Activated naive CD4-positive, alpha-beta T cell treated with anti-CD3 and anti-CD28 coated beads for 36 hours (primary cell): ENCODE data around the gene CLEC11A. TPM values are rescaled to one million over a fixed set of nuclear protein-coding genes. Genes with fewer than 3 reads are reported as not detected.
"Not testable (repeated sequence)": the region's sequence is repeated elsewhere in the genome, so short reads cannot be mapped to it uniquely, and the experiment has no call there.

Experiments used
- CTCF ChIA-PET: fragments of 350-600 bp; sonication (Branson Sonifier 250); formaldehyde crosslinking; loops from one replicate; lab custom pipeline; 2021; ENCODE audit warnings: antibody characterized with exemption; lab: Charles Lee
- DNase-seq: peaks from one replicate; pipeline ENCODE4 v3.0.0-alpha.2; 2020
- H3K27ac Mint-ChIP-seq: one replicate; pipeline ENCODE4 v1.8.0; 2021; ENCODE audit warnings: mild to moderate bottlenecking, mixed read lengths
- H3K27me3 Mint-ChIP-seq: one replicate; pipeline ENCODE4 v1.8.0; 2021; ENCODE audit warnings: low read depth, mixed read lengths
- H3K36me3 Mint-ChIP-seq: one replicate; pipeline ENCODE4 v1.8.0; 2021; ENCODE audit warnings: low read depth, mixed read lengths
- H3K4me1 Mint-ChIP-seq: one replicate; pipeline ENCODE4 v1.8.0; 2021; ENCODE audit warnings: low read depth, mixed read lengths
- H3K4me3 Mint-ChIP-seq: one replicate; pipeline ENCODE4 v1.8.0; 2021; ENCODE audit warnings: mild to moderate bottlenecking, moderate library complexity, mixed read lengths
- H3K9me3 Mint-ChIP-seq: one replicate; pipeline ENCODE4 v1.8.0; 2021; ENCODE audit warnings: mixed read lengths
- intact Hi-C: fragments of 100-400 bp; cut with micrococcal nuclease; formaldehyde crosslinking; loops from one replicate; pipeline ENCODE4 v1.15.1; 2023
- total RNA-seq, 2 experiments: library from RNA; stranded (reverse); gene quantifications; one replicate each; pipeline ENCODE4 v1.2.3, GENCODE V29; 2021

The CLEC11A gene
- total RNA-seq, 2 experiments from 2014 or later: 0.69 to 1.4 TPM

- H3K36me3 Mint-ChIP-seq, H3K9me3 Mint-ChIP-seq, DNase-seq, H3K4me3 Mint-ChIP-seq, H3K27ac Mint-ChIP-seq, H3K4me1 Mint-ChIP-seq, intact Hi-C loops, H3K27me3 Mint-ChIP-seq: not testable (repeated sequence)
- CTCF ChIA-PET: interaction anchor here (1.2 kb wide), 1 partner anchor 28 kb away, joined by 4 read pairs; no protein-coding TSS in a partner anchor
Observed at GRCh38 chr19:50756244-50756643, 33.1 kb downstream of the CLEC11A start.

- H3K27me3 Mint-ChIP-seq, intact Hi-C loops, H3K9me3 Mint-ChIP-seq, H3K27ac Mint-ChIP-seq, CTCF ChIA-PET, H3K4me1 Mint-ChIP-seq, DNase-seq, H3K4me3 Mint-ChIP-seq, H3K36me3 Mint-ChIP-seq: not testable (repeated sequence)
Observed at GRCh38 chr19:50757624-50758023, 34.5 kb downstream of the CLEC11A start.

DNA sequence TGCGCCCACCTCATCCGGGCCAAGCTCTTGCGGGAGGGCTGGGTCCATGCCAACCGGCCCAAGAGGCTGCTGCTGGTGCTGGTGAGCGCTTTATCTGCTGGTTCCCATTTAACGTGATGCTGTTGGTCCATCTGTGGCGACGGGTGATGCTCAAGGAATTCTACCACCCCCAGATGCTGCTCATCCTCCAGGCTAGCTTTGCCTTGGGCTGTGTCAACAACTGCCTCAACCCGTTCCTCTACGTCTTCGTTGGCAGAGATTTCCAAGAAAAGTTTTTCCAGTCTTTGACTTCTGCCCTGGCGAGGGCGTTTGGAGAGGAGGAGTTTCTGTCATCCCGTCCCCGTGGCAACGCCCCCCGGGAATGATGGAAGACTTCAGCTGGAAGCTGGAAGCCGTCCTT, 35.9 kb downstream of the CLEC11A start:
- CTCF ChIA-PET: interaction anchor here (1.6 kb wide), 1 partner anchor 34 kb away, joined by 4 read pairs; no protein-coding TSS in a partner anchor
- H3K9me3 Mint-ChIP-seq, H3K4me1 Mint-ChIP-seq, H3K36me3 Mint-ChIP-seq, H3K27me3 Mint-ChIP-seq, intact Hi-C loops, H3K4me3 Mint-ChIP-seq, H3K27ac Mint-ChIP-seq, DNase-seq: not testable (repeated sequence)

DNA sequence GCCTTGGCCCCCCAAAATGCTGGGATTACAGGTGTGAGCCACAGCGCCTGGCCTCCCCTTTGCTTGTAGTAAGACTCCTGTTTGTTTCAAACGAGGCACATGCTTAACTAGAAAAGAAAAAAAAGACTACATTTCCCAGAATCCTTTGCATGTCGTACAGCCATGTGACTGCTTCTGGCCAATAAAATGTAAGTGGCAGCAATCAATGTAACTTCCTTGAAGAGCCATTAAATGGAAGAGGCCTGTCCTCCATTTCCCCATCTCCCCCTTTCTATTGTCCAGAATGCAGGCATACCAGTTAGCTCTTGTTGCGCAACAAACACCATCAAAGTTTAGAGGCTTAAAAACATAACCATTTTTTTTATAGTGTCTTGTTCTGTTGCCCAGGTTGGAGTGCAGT, 36.7 kb downstream of the CLEC11A start:
- peaks cover 6% of the 10 kb centered on the region for H3K27me3 Mint-ChIP-seq
- H3K27ac Mint-ChIP-seq: no peak overlapping the region
- CTCF ChIA-PET: interaction anchor here (0.6 to 1.6 kb wide), 2 partner anchors 35 to 679 kb away, joined by 3 to 4 read pairs; no protein-coding TSS in a partner anchor
- no peaks in the 10 kb centered on the region for H3K36me3 Mint-ChIP-seq
- H3K4me3 Mint-ChIP-seq: no peak overlapping the region
- no peak for DNase-seq
- no peaks in the 10 kb centered on the region for H3K4me1 Mint-ChIP-seq
- no peaks in the 10 kb centered on the region for H3K9me3 Mint-ChIP-seq
- intact Hi-C loops: no loop called here

DNA sequence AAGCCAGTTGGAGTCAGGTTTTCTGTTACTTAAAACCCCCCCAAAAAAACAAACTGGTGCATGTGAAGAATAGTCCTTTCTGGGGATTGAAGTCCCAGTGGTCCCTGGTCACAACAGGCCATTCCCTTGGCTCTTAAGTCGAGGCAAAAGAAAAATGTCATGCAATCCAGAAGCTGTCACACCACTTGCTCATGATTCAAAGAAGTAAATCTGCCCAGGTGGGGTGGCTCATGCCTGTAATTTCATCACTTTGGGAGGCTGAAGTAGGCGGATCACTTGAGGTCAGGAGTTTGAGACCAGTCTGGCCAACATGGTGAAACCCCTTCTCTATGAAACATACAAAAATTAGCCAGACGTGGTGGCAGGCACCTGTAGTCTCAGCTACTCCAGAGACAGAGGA, 38.3 kb downstream of the CLEC11A start:
- DNase-seq, intact Hi-C loops, CTCF ChIA-PET, H3K4me1 Mint-ChIP-seq, H3K9me3 Mint-ChIP-seq, H3K27ac Mint-ChIP-seq, H3K4me3 Mint-ChIP-seq, H3K36me3 Mint-ChIP-seq: not testable (repeated sequence)
- peaks cover 11% of the 10 kb centered on the region for H3K27me3 Mint-ChIP-seq

DNA sequence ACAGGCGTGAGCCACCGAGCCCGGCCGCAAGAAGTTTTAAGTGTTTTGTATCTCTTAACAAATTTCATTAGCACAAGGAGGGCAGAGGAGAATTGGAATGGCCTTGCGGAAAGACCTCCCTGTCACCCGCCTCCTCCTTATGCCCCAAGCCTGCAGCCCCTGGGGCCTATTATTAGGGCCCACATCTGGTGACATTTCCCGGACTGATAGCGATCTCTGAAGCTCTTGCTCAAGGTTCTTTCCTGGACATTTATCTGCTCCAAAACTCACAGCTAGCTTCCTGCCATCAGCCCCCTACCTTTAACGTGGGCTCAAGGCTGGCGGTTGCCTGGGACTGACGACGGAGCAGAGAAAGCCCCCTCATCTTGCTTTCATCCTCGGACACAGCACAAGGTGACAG, 40.4 kb downstream of the CLEC11A start:
- H3K9me3 Mint-ChIP-seq, H3K27ac Mint-ChIP-seq, DNase-seq, intact Hi-C loops, H3K36me3 Mint-ChIP-seq, H3K4me3 Mint-ChIP-seq, H3K4me1 Mint-ChIP-seq, CTCF ChIA-PET: not testable (repeated sequence)
- H3K27me3 Mint-ChIP-seq: peaks cover 17% of the 10 kb centered on the region

- Mint-ChIP-seq H3K4me3 (no peak overlapping the region), H3K27ac (no peak overlapping the region), H3K27me3 (peaks cover 17% of the 10 kb centered on the region), H3K36me3 (no peaks in the 10 kb centered on the region), H3K9me3 (no peaks in the 10 kb centered on the region), H3K4me1 (no peaks in the 10 kb centered on the region)
- DNase-seq: no peak
- CTCF ChIA-PET: interaction anchor here (0.7 kb wide), 1 partner anchor 162 kb away, joined by 3 read pairs; no protein-coding TSS in a partner anchor
- intact Hi-C loops: no loop called here
Observed at GRCh38 chr19:50764409-50764808, 41.2 kb downstream of the CLEC11A start.

- H3K9me3 Mint-ChIP-seq, H3K27ac Mint-ChIP-seq, H3K4me1 Mint-ChIP-seq, H3K4me3 Mint-ChIP-seq, CTCF ChIA-PET, DNase-seq, intact Hi-C loops, H3K36me3 Mint-ChIP-seq: not testable (repeated sequence)
- H3K27me3 Mint-ChIP-seq: peaks cover 23% of the 10 kb centered on the region
Observed at GRCh38 chr19:50766746-50767145, 43.6 kb downstream of the CLEC11A start.

DNA sequence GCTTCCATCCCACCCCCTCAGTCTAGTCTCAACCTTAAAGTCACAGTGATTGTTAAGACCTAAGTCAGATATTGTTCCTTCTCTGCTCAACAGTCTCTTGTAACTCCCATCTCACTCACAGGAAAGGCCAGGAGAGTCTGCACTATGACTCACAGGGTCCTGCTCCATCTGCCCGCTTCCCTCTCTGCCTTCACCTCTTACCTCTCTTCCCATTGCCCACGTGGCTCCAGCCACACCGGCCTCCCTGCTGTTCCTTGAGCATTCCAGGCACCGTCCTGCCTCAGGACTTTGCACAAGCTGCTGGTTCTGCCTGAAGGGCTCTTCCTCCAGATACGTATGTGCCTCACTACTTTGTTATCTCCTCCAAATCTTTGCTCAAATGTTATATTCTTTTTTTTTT, 44.1 kb downstream of the CLEC11A start:
- CTCF ChIA-PET, intact Hi-C loops, H3K9me3 Mint-ChIP-seq, DNase-seq, H3K36me3 Mint-ChIP-seq, H3K4me3 Mint-ChIP-seq, H3K4me1 Mint-ChIP-seq, H3K27ac Mint-ChIP-seq: not testable (repeated sequence)
- peaks cover 23% of the 10 kb centered on the region for H3K27me3 Mint-ChIP-seq

DNA sequence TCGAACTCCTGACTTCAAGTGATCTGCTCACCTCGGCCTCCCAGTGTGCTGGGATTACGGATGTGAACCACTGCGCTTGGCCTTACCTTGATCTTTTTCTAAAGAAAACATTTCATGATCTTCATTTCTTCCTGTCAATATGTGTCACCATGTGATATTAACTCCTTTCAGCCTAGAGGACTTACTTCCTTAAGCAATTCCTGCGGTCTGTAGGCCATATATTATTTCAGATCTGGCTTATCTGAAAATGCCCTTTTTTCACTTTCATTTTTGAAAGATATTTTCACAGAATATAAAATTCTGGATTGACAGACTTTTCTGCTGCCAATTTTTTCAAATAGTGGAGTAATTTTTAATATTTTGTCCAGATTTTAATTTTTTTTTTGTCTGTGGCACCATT, 45.1 kb downstream of the CLEC11A start:
- intact Hi-C loops: no loop called here
- Mint-ChIP-seq H3K27ac (no peak overlapping the region), H3K27me3 (peaks cover 23% of the 10 kb centered on the region), H3K9me3 (no peaks in the 10 kb centered on the region), H3K4me3 (no peak overlapping the region), H3K4me1 (no peaks in the 10 kb centered on the region), H3K36me3 (no peaks in the 10 kb centered on the region)
- no peak for DNase-seq
- CTCF ChIA-PET: no interaction called here

- H3K36me3 Mint-ChIP-seq, intact Hi-C loops, CTCF ChIA-PET, H3K4me3 Mint-ChIP-seq, DNase-seq, H3K27ac Mint-ChIP-seq, H3K9me3 Mint-ChIP-seq, H3K4me1 Mint-ChIP-seq: not testable (repeated sequence)
- H3K27me3 Mint-ChIP-seq: peaks cover 19% of the 10 kb centered on the region
Observed at GRCh38 chr19:50770164-50770563, 47.0 kb downstream of the CLEC11A start, which contains the start of gene GPR32. Gene GPR32 (plus strand): TSS chr19:50770464. CDS start chr19:50770601, 137 bp downstream.

- no peak overlapping the region for H3K27ac Mint-ChIP-seq
- intact Hi-C loops: no loop called here
- H3K36me3 Mint-ChIP-seq: no peaks in the 10 kb centered on the region
- no peaks in the 10 kb centered on the region for H3K4me1 Mint-ChIP-seq
- CTCF ChIA-PET: interaction anchor here (1.0 kb wide), 1 partner anchor 10 kb away, joined by 3 read pairs; no protein-coding TSS in a partner anchor
- H3K9me3 Mint-ChIP-seq: no peaks in the 10 kb centered on the region
- H3K27me3 Mint-ChIP-seq: peaks cover 19% of the 10 kb centered on the region
- no peak for DNase-seq
- H3K4me3 Mint-ChIP-seq: no peak overlapping the region
Observed at GRCh38 chr19:50770888-50771287, 47.7 kb downstream of the CLEC11A start.

GRCh38 chr19:50772476-50772875, 49.3 kb downstream of the CLEC11A start:
- no peaks in the 10 kb centered on the region for H3K9me3 Mint-ChIP-seq
- H3K27me3 Mint-ChIP-seq: peaks cover 17% of the 10 kb centered on the region
- CTCF ChIA-PET: interaction anchor here (0.6 kb wide), 1 partner anchor 234 kb away, joined by 3 read pairs; no protein-coding TSS in a partner anchor
- H3K4me3 Mint-ChIP-seq: no peak overlapping the region
- H3K27ac Mint-ChIP-seq: no peak overlapping the region
- no peaks in the 10 kb centered on the region for H3K4me1 Mint-ChIP-seq
- intact Hi-C loops: no loop called here
- H3K36me3 Mint-ChIP-seq: no peaks in the 10 kb centered on the region
- DNase-seq: no peak
